Duodenal mucosa (tissue), 2 donors: ENCODE results near the gene HOXA2.

Source experiments
- H3K27ac ChIP-seq: one replicate; pipeline ENCODE4 v1.7.0; 2013; ENCODE audit warnings: low read depth, low read length
- H3K27me3 ChIP-seq, 2 donors: one replicate each; pipeline ENCODE4 v1.7.0; 2013; ENCODE audit warnings: low read length in 2 of 2, control low read depth in 1 of 2; ENCODE audit not compliant: insufficient read depth in 2 of 2, control insufficient read depth in 1 of 2
- H3K36me3 ChIP-seq, 2 donors: one replicate each; pipeline ENCODE4 v1.7.0; 2013; ENCODE audit warnings: low read length in 2 of 2, control low read depth in 1 of 2; ENCODE audit not compliant: insufficient read depth in 2 of 2, control insufficient read depth in 1 of 2
- H3K4me1 ChIP-seq, 2 donors: one replicate each; pipeline ENCODE4 v1.7.0; 2013; ENCODE audit warnings: low read length in 2 of 2, control low read depth in 1 of 2; ENCODE audit not compliant: insufficient read depth in 2 of 2, control insufficient read depth in 1 of 2
- H3K4me3 ChIP-seq, 2 donors: one replicate each; pipeline ENCODE4 v1.7.0; 2013; ENCODE audit warnings: low read length in 2 of 2, low read depth in 1 of 2
- H3K9ac ChIP-seq, 2 donors: one replicate each; pipeline ENCODE4 v1.7.0; 2013; ENCODE audit warnings: low read length in 2 of 2, low read depth in 1 of 2
- H3K9me3 ChIP-seq, 2 donors: one replicate each; pipeline ENCODE4 v1.7.0; 2013; ENCODE audit warnings: low read length in 2 of 2, control low read depth in 1 of 2; ENCODE audit not compliant: control insufficient read depth in 1 of 2

Gene HOXA2

GRCh38 chr7:27088002-27088922 lies 14.2 kb downstream of the HOXA2 start:
- no peaks in the 10 kb centered on the region for H3K4me1 ChIP-seq
- H3K4me3 ChIP-seq: no peak overlapping the region
- no peaks in the 10 kb centered on the region for H3K36me3 ChIP-seq
- no peaks in the 10 kb centered on the region for H3K9me3 ChIP-seq
- peaks cover 30 to 50% of the 10 kb centered on the region in 2 donors for H3K27me3 ChIP-seq
- no peak overlapping the region for H3K27ac ChIP-seq
- no peak overlapping the region for H3K9ac ChIP-seq

- Histone ChIP-seq H3K9me3 (no peaks in the 10 kb centered on the region), H3K27ac (no peak overlapping the region), H3K36me3 (no peaks in the 10 kb centered on the region), H3K4me1 (peaks cover 3 to 9% of the 10 kb centered on the region in 2 donors), H3K9ac (no peak overlapping the region), H3K4me3 (no peak overlapping the region), H3K27me3 (peaks cover 9 to 12% of the 10 kb centered on the region in 2 donors)
These were observed 18.8 kb downstream of the HOXA2 start for GRCh38 chr7:27083646-27084045.

- Histone ChIP-seq H3K27ac (no peak overlapping the region), H3K36me3 (no peaks in the 10 kb centered on the region), H3K4me3 (no peak overlapping the region), H3K9me3 (no peaks in the 10 kb centered on the region), H3K27me3 (peaks cover 0 to 3% of the 10 kb centered on the region in 2 donors), H3K9ac (no peak overlapping the region), H3K4me1 (peaks cover 3 to 9% of the 10 kb centered on the region in 2 donors)
These were observed 20.3 kb downstream of the HOXA2 start for GRCh38 chr7:27082171-27082570.

- Histone ChIP-seq H3K27me3 (peaks cover 0 to 3% of the 10 kb centered on the region in 2 donors), H3K4me3 (no peak overlapping the region), H3K9me3 (no peaks in the 10 kb centered on the region)
These were observed 21.5 kb downstream of the HOXA2 start for GRCh38 chr7:27080844-27081436.

GRCh38 chr7:27079234-27079975 lies 23.1 kb downstream of the HOXA2 start:
- Histone ChIP-seq H3K27ac (no peak overlapping the region), H3K27me3 (peaks cover 0 to 2% of the 10 kb centered on the region in 2 donors), H3K9me3 (no peaks in the 10 kb centered on the region), H3K36me3 (no peaks in the 10 kb centered on the region), H3K4me3 (no peak overlapping the region), H3K9ac (no peak overlapping the region), H3K4me1 (peaks cover 3 to 11% of the 10 kb centered on the region in 2 donors)

More at GRCh38 chr7:27080844-27081436, 21.5 kb downstream of the HOXA2 start:
- peaks cover 3 to 9% of the 10 kb centered on the region in 2 donors for H3K4me1 ChIP-seq
- H3K27ac ChIP-seq: no peak overlapping the region
- H3K9ac ChIP-seq: no peak overlapping the region
- no peaks in the 10 kb centered on the region for H3K36me3 ChIP-seq

GRCh38 chr7:27078616-27079233 lies 23.8 kb downstream of the HOXA2 start:
- H3K4me3 ChIP-seq: no peak overlapping the region
- H3K27me3 ChIP-seq: no peaks in the 10 kb centered on the region
- H3K9me3 ChIP-seq: no peaks in the 10 kb centered on the region
- no peak overlapping the region for H3K9ac ChIP-seq
- no peak overlapping the region for H3K27ac ChIP-seq
- peaks cover 3 to 17% of the 10 kb centered on the region in 2 donors for H3K4me1 ChIP-seq
- no peaks in the 10 kb centered on the region for H3K36me3 ChIP-seq

- Histone ChIP-seq H3K4me1 (peaks cover 0 to 18% of the 10 kb centered on the region in 2 donors), H3K27me3 (no peaks in the 10 kb centered on the region), H3K9ac (no peak overlapping the region), H3K27ac (no peak overlapping the region), H3K4me3 (no peak overlapping the region), H3K9me3 (no peaks in the 10 kb centered on the region), H3K36me3 (no peaks in the 10 kb centered on the region)
These were observed 29.4 kb downstream of the HOXA2 start for GRCh38 chr7:27073076-27073475.

GRCh38 chr7:27071622-27072390 lies 30.7 kb downstream of the HOXA2 start:
- Histone ChIP-seq H3K27me3 (no peaks in the 10 kb centered on the region), H3K4me1 (peaks cover 0 to 18% of the 10 kb centered on the region in 2 donors)

GRCh38 chr7:27068259-27068658 lies 34.2 kb downstream of the HOXA2 start:
- Histone ChIP-seq H3K27me3 (no peaks in the 10 kb centered on the region), H3K36me3 (no peaks in the 10 kb centered on the region), H3K4me1 (peaks cover 0 to 9% of the 10 kb centered on the region in 2 donors), H3K9me3 (no peaks in the 10 kb centered on the region), H3K4me3 (no peak overlapping the region), H3K9ac (no peak overlapping the region), H3K27ac (no peak overlapping the region)

More at GRCh38 chr7:27071622-27072390, 30.7 kb downstream of the HOXA2 start:
- H3K9ac ChIP-seq: no peak overlapping the region
- no peak overlapping the region for H3K27ac ChIP-seq
- H3K4me3 ChIP-seq: no peak overlapping the region
- no peaks in the 10 kb centered on the region for H3K36me3 ChIP-seq
- no peaks in the 10 kb centered on the region for H3K9me3 ChIP-seq
